ENCODE data around the gene OR1A1. TPM values are rescaled to one million over a fixed set of nuclear protein-coding genes. Genes with fewer than 3 reads are reported as not detected.

The OR1A1 gene
- total and polyA plus RNA-seq, 2 of the 8 experiments (the other 6 are each of a cell fraction or from before 2014, with no cell fraction given) = not detected

DNA sequence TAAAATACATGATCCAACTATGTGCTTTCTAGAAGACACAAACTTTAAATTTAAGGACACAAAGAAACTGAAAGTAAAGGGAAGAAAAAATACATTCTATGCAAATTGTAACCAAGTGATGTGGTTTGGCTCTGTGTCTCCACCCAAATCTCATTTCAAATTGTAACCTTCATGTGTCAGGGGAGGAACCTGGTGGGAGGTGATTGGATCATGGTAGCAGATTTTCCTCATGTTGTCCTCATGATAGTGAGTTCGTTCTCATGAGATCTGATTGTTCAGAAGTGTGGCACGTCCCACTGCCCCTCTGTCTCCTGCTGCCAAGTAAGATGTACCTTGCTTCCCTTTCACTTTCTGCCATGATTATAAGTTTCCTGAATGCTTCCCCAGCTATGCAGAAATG is 15.0 kb downstream of the OR1A1 start (continued):
- TF ChIP-seq, protein P1, sequence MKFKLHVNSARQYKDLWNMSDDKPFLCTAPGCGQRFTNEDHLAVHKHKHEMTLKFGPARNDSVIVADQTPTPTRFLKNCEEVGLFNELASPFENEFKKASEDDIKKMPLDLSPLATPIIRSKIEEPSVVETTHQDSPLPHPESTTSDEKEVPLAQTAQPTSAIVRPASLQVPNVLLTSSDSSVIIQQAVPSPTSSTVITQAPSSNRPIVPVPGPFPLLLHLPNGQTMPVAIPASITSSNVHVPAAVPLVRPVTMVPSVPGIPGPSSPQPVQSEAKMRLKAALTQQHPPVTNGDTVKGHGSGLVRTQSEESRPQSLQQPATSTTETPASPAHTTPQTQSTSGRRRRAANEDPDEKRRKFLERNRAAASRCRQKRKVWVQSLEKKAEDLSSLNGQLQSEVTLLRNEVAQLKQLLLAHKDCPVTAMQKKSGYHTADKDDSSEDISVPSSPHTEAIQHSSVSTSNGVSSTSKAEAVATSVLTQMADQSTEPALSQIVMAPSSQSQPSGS (IDR thresholded peaks at IDR 0.05; ENCODE audit: low read length) = no peak
- TF ChIP-seq, protein P2, sequence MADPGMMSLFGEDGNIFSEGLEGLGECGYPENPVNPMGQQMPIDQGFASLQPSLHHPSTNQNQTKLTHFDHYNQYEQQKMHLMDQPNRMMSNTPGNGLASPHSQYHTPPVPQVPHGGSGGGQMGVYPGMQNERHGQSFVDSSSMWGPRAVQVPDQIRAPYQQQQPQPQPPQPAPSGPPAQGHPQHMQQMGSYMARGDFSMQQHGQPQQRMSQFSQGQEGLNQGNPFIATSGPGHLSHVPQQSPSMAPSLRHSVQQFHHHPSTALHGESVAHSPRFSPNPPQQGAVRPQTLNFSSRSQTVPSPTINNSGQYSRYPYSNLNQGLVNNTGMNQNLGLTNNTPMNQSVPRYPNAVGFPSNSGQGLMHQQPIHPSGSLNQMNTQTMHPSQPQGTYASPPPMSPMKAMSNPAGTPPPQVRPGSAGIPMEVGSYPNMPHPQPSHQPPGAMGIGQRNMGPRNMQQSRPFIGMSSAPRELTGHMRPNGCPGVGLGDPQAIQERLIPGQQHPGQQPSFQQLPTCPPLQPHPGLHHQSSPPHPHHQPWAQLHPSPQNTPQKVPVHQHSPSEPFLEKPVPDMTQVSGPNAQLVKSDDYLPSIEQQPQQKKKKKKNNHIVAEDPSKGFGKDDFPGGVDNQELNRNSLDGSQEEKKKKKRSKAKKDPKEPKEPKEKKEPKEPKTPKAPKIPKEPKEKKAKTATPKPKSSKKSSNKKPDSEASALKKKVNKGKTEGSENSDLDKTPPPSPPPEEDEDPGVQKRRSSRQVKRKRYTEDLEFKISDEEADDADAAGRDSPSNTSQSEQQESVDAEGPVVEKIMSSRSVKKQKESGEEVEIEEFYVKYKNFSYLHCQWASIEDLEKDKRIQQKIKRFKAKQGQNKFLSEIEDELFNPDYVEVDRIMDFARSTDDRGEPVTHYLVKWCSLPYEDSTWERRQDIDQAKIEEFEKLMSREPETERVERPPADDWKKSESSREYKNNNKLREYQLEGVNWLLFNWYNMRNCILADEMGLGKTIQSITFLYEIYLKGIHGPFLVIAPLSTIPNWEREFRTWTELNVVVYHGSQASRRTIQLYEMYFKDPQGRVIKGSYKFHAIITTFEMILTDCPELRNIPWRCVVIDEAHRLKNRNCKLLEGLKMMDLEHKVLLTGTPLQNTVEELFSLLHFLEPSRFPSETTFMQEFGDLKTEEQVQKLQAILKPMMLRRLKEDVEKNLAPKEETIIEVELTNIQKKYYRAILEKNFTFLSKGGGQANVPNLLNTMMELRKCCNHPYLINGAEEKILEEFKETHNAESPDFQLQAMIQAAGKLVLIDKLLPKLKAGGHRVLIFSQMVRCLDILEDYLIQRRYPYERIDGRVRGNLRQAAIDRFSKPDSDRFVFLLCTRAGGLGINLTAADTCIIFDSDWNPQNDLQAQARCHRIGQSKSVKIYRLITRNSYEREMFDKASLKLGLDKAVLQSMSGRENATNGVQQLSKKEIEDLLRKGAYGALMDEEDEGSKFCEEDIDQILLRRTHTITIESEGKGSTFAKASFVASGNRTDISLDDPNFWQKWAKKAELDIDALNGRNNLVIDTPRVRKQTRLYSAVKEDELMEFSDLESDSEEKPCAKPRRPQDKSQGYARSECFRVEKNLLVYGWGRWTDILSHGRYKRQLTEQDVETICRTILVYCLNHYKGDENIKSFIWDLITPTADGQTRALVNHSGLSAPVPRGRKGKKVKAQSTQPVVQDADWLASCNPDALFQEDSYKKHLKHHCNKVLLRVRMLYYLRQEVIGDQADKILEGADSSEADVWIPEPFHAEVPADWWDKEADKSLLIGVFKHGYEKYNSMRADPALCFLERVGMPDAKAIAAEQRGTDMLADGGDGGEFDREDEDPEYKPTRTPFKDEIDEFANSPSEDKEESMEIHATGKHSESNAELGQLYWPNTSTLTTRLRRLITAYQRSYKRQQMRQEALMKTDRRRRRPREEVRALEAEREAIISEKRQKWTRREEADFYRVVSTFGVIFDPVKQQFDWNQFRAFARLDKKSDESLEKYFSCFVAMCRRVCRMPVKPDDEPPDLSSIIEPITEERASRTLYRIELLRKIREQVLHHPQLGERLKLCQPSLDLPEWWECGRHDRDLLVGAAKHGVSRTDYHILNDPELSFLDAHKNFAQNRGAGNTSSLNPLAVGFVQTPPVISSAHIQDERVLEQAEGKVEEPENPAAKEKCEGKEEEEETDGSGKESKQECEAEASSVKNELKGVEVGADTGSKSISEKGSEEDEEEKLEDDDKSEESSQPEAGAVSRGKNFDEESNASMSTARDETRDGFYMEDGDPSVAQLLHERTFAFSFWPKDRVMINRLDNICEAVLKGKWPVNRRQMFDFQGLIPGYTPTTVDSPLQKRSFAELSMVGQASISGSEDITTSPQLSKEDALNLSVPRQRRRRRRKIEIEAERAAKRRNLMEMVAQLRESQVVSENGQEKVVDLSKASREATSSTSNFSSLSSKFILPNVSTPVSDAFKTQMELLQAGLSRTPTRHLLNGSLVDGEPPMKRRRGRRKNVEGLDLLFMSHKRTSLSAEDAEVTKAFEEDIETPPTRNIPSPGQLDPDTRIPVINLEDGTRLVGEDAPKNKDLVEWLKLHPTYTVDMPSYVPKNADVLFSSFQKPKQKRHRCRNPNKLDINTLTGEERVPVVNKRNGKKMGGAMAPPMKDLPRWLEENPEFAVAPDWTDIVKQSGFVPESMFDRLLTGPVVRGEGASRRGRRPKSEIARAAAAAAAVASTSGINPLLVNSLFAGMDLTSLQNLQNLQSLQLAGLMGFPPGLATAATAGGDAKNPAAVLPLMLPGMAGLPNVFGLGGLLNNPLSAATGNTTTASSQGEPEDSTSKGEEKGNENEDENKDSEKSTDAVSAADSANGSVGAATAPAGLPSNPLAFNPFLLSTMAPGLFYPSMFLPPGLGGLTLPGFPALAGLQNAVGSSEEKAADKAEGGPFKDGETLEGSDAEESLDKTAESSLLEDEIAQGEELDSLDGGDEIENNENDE (IDR thresholded peaks at IDR 0.05; ENCODE audit: insufficient replicate concordance, low read length) = no peak
- no peak for TF ChIP-seq TCF12 (IDR thresholded peaks at IDR 0.05; ENCODE audit: low read depth, low read length)
- TF ChIP-seq NRF1 (IDR thresholded peaks at IDR 0.05; ENCODE audit: low read depth, low read length) = no peak
- TF ChIP-seq CTBP2 (IDR thresholded peaks at IDR 0.05; ENCODE audit: borderline replicate concordance, insufficient read depth, insufficient read length, low read length) = no peak
- no peak for TF ChIP-seq SP1 (IDR thresholded peaks at IDR 0.05; ENCODE audit: low read depth, low read length)
- no peak for TF ChIP-seq KDM4A (IDR thresholded peaks at IDR 0.05; ENCODE audit: low read depth, low read length, severe bottlenecking)
